Retinal pigment epithelial cell (primary cell): ENCODE results near the gene FREM1.

Experiments
- DNase-seq: peaks from one replicate; pipeline ENCODE4 v3.0.0-alpha.2; 2010; ENCODE audit warnings: low read depth
- H3K4me3 ChIP-seq: 2 replicates; pipeline ENCODE4 v1.5.1; 2011; ENCODE audit warnings: mild to moderate bottlenecking, low read length, control low read depth, moderate library complexity
- TF ChIP-seq, protein P1 (sequence below): conservative IDR thresholded peaks from 2 replicates; pipeline ENCODE4 v1.5.1; 2011; ENCODE audit warnings: low read depth, low read length, control low read depth, inconsistent platforms

Gene FREM1

DNA sequence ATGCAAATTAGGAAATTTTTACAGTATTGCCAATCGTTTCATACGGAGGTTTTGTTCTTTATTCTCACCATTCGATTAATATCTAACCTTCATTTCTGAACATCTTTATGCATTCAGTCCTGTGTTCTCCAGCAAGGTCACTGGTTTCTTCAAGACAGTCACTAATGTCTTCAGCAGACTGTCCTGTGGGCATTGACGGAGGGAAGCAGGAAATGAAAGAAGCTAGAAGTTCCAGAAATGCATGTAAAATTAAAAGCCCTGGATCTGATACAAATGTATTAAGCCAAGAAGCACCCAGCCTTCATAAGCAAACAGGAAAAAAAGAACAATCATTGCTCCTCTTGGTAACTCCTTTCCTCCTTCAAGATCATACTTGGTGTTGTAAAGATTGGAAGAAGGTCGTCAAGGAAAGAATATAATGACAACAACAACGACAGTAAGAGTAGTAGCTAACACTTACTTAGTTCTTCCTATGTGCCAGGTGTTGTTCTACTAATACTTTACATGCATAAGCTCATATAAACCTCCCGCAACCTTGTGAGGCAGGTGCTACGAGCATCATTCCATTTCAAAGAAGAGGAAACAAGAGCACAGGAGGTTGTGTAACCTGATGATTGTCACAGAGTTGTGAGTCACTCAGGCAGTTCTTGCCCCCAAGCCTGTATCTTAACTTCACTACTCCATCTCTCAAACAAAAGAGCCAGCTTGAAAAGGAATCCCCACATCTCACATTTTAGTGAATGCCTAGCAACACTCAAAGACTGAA, 127.8 kb downstream of the FREM1 start:
- TF ChIP-seq, protein P1, sequence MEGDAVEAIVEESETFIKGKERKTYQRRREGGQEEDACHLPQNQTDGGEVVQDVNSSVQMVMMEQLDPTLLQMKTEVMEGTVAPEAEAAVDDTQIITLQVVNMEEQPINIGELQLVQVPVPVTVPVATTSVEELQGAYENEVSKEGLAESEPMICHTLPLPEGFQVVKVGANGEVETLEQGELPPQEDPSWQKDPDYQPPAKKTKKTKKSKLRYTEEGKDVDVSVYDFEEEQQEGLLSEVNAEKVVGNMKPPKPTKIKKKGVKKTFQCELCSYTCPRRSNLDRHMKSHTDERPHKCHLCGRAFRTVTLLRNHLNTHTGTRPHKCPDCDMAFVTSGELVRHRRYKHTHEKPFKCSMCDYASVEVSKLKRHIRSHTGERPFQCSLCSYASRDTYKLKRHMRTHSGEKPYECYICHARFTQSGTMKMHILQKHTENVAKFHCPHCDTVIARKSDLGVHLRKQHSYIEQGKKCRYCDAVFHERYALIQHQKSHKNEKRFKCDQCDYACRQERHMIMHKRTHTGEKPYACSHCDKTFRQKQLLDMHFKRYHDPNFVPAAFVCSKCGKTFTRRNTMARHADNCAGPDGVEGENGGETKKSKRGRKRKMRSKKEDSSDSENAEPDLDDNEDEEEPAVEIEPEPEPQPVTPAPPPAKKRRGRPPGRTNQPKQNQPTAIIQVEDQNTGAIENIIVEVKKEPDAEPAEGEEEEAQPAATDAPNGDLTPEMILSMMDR: no peak
- no peak for DNase-seq
- no peak overlapping the region for H3K4me3 ChIP-seq

DNA sequence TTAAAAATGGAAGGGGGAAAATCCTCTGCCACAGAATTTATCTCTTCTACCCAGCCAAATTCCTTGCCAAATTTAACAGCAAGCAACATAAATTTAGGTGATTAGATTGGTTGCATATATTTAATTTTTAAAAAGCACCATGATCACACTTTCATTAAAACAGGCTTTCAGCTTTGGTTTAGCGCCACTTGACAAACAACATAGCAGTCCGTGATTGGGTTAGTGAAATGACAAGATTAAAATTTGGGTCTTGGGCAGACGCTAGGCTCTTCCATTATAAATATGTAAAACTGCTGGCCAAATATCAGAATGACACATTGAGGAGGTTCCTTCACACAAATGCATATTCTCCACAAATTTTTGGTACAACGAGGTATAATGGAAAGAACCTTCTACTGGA, 129.5 kb downstream of the FREM1 start:
- no peak for DNase-seq
- TF ChIP-seq, protein P1: no peak
- H3K4me3 ChIP-seq: no peak overlapping the region

DNA sequence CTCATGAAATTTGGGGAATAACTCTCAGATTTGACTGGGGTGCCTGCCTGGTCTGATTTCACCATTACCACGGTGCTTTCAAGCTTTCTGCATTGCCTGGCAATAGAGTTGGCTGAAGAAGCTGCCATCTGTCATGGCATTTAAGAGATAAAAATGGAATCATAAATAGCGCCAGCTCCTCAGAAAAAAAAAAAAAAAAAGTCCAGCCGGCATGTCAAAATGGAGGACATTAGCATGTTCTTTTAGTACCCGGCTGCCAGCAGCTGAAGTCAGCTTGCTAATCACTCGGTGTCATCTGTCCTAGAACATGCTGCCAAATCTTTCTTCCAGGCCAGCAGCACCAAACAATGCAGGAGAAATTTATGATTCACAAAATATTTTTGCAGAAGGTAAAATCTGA, 130.0 kb downstream of the FREM1 start:
- TF ChIP-seq, protein P1: no peak
- no peak for DNase-seq
- no peak overlapping the region for H3K4me3 ChIP-seq

DNA sequence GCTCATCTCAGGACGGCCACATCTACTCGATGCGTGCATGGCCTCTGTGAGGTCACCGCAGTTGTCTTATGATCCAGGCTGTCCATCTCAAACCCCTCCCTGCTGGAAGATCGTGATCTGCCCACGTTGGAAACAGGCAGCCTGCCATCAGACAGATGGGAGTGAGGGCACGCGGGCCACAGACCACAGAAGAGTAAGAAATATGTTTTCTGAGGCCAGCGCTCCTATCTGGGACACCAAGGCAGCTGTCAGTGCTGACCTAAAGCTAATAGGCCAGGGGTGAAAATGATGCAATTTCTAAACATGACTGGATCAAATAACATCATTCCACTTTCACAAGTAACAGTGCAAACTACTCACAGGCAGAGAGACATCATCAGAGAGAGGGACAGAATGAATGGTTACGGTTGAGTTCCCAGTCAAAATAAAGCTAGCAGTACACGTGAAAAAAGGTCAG, 130.6 kb downstream of the FREM1 start:
- DNase-seq: no peak
- TF ChIP-seq, protein P1: no peak
- H3K4me3 ChIP-seq: no peak overlapping the region

DNA sequence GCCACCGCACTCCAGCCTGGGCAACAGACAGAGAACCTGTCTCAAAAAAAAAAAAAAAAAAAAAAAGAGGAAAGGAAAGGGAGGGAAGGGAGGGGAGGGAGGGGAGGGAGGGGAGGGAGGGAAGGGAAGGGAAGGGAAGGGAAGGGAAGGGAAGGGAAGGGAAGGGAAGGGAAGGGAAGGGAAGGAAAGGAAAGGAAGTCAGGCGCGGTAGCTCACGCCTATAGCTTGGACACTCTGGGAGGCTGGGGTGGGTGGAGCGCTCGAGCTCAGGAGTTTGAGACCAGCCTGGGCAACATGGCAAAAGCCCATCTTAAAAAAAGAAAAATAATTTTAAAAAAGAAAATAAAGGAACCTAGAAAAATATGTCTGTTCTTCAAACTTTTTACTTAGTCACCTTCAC, 131.7 kb downstream of the FREM1 start:
- no peak for DNase-seq
- TF ChIP-seq, protein P1: no peak
- H3K4me3 ChIP-seq: no peak overlapping the region

DNA sequence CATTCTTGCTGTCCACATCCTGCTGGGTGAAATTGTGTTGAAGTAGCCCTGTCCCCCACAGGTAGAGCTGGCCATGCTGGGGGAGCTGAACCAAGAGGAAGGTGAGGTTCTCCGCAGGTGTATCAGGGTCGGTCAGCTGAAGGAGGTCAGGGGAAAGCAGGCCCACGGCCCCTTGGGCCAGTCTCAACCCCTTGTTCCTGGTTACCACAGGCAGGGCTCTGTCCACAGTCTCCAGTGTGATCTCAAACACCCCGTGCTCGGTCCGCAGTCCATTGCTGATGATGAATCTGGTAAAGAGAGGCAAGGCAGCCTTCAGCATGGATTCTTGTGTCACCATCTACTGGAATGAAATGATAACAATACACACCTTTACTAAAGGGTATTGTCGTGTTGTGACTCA, 134.3 kb downstream of the FREM1 start:
- no peak for DNase-seq
- TF ChIP-seq, protein P1: no peak

DNA sequence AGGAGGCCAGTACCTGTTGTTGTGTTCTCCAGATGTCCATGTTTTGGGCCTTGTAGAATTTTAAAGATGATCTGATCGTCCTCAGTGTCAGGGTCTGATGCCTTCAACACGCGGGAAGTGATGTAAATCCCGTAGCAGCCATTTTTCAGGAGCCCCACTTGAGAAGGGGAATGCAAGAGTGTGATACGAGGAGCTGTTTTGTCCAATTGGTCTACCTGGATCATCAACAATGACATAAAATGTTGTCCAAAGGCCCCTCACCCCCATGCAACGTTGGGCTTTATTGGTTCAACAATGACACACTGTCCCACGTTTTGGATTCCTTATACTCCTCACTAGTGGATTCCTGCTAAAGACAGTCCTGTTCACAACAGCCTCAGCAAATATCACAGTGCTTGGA, 139.6 kb downstream of the FREM1 start:
- H3K4me3 ChIP-seq: no peak overlapping the region
- TF ChIP-seq, protein P1: no peak
- no peak for DNase-seq

More for the DNA sequence above, 134.3 kb downstream of the FREM1 start:
- H3K4me3 ChIP-seq: no peak overlapping the region
